Effector CD8-positive, alpha-beta T cell (primary cell): Measurements from ENCODE around the gene PCDHGA4.
"Not testable (repeated sequence)": the region's sequence is repeated elsewhere in the genome, so short reads cannot be mapped to it uniquely, and the experiment has no call there.

Source experiments
- DNase-seq: peaks from one replicate; lab custom pipeline; 2025; lab: John Stamatoyannopoulos, UW
- total RNA-seq, 4 experiments: gene quantifications; one replicate each; lab custom pipeline; 2026; lab: John Stamatoyannopoulos, UW

The PCDHGA4 gene
- total RNA-seq = 0 to 1.1 (median 0) reads per million in 4 experiments

- DNase-seq = no peak
Measured at GRCh38 chr5:141354900-141355469, at the start of gene PCDHGA4. Gene PCDHGA4, plus strand, starts transcription at chr5:141355021. Its CDS starts 87 bp downstream, at chr5:141355108.

DNA sequence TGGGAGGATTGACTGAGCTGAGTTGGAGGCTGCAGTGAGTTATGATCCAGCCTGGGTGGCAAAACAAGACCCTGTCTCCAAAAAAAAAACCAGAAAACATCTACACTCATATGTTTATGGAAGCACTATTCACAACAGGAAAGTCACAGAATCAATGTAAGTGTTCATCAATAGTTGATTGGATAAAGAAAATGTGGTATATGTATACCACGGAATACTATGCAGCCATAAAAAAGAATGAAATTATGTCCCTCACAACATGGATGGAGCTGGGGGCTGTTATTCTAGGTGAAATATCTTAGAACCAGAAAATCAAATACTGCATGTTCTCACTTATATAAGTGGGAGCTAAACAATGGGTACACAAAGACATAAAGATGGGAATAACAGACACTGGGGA lies 48.2 kb upstream of the PCDHGA4 start:
- DNase-seq = no peak

GRCh38 chr5:141313711-141314110 lies 41.1 kb upstream of the PCDHGA4 start:
- DNase-seq = no peak

- DNase-seq = not testable (repeated sequence)
Measured at GRCh38 chr5:141316963-141317362, 37.9 kb upstream of the PCDHGA4 start.

DNA sequence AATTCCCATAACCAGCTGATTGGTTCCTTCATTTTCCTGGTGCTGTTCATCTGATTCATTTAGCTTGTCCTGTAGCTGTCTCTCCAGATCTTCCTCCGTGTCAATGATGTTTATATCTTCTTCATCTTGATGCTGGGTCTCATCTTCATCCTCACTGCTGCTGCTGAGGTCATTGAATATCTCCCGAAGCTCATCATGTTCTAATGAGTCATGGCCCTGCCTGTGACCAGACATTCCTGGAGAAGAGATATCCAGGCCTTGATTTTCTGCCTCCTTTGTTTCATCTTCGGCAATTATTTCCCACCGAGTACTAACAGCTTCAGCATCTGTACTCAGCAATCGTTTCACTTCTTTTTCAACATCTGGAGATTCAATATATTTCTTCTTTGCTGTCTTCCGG lies 35.6 kb upstream of the PCDHGA4 start:
- DNase-seq = no peak

- no peak for DNase-seq
Measured at GRCh38 chr5:141319699-141320098, 35.1 kb upstream of the PCDHGA4 start.

DNA sequence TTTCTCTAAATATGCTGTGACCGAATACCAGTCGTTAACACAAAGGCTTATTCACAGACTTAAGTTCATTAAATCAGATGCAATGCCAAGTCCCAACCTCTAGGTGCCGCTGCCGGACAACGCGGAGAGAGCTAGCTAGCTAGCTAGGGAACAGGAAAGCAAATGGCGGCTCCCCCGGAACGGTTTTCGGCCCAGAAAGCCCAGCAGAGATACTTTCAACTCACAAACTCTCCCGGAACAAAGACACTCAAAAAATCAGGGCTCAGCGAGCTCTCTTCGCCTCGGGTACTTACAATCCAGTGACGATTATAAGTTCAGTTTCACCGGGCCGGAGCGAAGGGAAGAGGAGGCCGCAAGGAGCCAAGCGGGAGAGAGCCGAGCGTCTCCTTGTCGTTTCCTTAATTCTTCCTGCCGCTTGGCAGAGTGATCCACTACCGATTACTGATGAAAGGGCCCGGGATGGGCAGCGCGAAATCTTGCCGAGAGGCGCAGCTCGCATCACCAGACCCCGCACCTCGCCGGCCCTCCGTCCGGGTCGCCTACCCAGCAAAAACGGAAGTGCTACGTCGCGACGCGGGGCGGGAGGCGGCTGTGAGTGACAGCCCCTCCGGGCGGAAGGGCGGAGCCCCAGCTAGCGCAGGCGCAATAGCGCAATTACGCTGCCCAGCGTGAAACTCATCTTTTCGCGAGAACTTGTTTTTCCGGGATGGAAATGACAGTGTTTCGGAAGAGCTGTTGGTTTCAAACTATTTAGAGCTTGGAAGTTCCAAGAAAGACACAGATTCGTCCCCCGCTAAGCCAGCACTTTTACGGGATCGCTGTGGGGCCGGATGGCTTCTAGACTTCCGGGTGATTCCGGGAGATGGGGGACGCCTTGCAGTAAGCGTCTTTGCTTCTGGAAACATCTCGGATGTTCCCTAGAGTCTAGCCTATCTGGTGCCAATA lies 34.3 kb upstream of the PCDHGA4 start, which contains the start of gene TAF7:
TAF7 (minus strand) TSS at position 560 of the 945 bp plus-strand sequence. CDS start 740 bp downstream, outside the sequence.
- DNase-seq = peak; percentile 83

GRCh38 chr5:141322261-141322660 lies 32.6 kb upstream of the PCDHGA4 start:
- DNase-seq = no peak

DNA sequence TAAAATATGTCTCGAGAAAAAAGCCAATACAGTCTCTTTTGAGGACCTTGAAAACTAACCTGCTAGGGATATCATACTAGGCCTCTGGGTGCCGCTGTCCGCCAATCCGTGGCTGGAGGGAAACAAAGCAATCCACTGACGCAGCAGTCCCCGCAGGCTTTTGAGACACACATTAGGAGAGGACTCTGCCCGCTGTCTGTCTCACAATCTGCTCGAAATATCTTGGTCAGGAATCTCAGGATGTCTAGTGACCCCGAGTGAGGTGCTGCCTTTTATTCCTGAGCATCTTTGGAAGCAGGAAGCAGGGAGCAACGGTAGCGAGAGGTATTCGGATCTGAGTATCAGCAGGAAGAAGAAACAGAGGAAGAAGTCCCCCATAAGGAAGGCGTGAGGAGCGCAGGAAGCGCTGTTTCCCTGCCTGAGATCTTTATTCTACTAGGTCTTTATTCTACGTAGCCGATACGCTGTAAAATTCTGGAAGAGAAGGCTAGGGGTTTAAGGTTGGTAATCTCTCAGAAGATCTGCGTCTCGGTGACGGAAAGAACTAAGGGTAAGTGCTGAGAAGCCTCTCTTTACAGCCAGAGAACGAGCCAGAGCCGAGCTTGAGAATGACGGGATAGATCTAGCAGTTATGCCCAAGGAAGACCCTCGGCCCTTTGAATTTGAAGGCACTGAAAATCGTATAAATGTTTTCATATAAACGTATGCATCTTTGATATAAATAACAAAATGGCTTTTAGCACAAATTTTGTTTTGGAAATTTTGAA lies 28.6 kb upstream of the PCDHGA4 start:
- peak; percentile 52 for DNase-seq

DNA sequence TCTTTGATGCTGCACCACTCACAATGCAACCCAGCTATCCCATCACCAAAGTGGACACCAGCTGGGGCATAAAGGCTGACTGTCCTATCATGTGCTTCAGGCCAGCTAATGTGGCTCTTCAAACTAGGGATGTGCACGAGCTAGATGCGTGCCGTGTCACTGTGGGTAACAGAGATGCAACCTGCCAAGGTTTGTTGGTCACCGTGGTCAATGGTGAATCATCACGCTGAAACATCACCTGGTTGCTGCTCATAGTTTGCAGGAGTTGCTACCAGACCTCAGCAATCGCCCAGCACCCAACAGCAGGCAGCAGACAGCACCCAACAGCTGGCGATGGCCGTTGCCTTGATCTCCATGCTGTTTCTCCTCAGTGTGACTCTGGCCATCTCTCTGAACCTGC lies 26.6 kb upstream of the PCDHGA4 start:
- DNase-seq = no peak

GRCh38 chr5:141330299-141331080 lies 24.3 kb upstream of the PCDHGA4 start, which contains the start of gene PCDHGA1:
Gene PCDHGA1, plus strand, starts transcription at chr5:141330514.
- DNase-seq = no peak

DNA sequence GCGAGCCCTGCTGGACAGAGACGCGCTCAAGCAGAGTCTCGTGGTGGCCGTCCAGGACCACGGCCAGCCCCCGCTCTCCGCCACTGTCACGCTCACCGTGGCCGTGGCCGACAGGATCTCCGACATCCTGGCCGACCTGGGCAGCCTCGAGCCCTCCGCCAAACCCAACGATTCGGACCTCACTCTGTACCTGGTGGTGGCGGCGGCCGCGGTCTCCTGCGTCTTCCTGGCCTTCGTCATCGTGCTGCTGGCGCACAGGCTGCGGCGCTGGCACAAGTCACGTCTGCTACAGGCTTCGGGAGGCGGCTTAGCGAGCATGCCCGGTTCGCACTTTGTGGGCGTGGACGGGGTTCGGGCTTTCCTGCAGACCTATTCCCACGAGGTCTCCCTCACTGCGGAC lies 22.2 kb upstream of the PCDHGA4 start:
- not testable (repeated sequence) for DNase-seq

GRCh38 chr5:141338538-141339306 lies 16.1 kb upstream of the PCDHGA4 start, which contains the start of gene PCDHGA2:
Gene PCDHGA2, plus strand, starts transcription at chr5:141338760.
- DNase-seq = no peak

GRCh38 chr5:141340781-141341354 lies 14.0 kb upstream of the PCDHGA4 start:
- DNase-seq = not testable (repeated sequence)

DNA sequence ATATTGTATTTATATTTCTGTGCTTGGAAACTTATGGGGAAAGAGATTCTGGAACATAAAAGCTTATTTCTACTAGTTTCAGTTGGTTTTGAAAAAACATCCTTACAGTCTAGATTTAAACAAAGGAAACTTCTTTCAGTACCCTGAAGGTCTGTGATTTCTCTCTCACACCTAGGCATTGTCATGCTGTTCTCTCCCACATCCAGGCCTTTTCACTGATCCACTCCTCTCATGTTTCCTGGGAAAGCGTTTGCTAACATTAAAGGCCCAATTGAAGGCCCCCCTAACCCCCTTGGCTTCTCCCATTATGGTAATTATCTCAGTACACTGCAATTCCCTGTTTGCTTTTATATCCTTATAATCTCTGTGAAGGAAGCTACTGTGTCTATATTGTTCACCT lies 12.0 kb upstream of the PCDHGA4 start:
- no peak for DNase-seq

DNA sequence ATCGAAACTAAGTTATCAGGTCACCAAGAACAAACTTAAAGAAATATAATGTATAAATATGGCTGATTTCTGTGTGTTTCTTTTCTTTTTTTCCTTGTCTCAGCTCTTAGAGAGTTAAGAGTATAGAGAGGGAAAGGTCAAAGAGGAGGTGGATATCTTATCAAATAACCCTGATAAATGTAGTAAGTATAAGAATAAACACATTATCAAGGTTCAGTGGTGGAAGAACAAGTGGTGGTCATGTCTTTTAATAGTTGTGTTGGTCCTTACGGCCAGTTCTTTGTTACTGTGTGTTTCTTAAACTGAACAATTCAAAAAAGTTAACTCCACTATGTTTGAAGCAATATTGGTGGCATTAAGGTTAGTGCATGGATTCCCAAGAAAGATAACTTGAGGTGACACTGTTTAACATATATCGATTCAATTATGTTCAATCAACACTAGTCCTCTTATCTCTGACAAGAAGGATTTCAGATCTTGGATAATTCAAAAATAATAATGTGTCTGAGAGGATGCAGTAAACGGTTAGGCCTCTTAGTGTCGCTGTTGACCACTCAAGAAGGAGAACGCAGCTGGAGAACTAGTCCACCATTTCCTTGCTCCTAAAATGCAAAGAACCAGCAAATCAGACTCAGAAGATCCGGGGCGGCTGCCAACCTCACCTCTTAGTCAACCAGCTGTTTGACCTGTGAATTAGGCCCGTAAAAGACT lies 11.4 kb upstream of the PCDHGA4 start, which contains the start of gene PCDHGA3:
PCDHGA3 (plus strand) TSS at position 588 of the 711 bp plus-strand sequence. CDS start 205 bp downstream, outside the sequence.
- no peak for DNase-seq

- no peak for DNase-seq
Measured at GRCh38 chr5:141343953-141344463, 10.8 kb upstream of the PCDHGA4 start.

DNA sequence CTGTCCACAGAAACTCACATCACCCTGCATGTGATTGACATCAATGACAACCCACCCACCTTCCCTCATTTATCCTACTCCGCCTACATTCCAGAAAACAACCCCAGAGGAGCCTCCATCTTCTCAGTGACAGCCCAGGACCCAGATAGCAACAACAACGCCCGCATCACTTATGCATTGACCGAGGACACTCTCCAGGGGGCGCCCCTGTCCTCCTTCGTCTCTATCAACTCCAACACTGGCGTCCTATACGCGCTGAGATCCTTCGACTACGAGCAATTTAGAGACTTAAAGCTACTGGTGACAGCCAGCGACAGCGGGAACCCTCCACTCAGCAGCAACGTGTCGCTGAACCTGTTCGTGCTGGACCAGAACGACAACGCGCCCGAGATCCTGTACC lies 9.5 kb upstream of the PCDHGA4 start:
- DNase-seq = no peak

DNA sequence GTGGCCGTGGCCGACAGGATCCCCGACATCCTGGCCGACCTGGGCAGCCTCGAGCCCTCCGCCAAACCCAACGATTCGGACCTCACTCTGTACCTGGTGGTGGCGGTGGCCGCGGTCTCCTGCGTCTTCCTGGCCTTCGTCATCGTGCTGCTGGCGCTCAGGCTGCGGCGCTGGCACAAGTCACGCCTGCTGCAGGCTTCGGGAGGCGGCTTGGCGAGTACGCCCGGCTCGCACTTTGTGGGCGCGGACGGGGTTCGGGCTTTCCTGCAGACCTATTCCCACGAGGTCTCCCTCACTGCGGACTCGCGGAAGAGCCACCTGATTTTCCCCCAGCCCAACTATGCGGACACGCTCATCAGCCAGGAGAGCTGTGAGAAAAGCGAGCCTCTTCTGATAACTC lies 8.8 kb upstream of the PCDHGA4 start:
- not testable (repeated sequence) for DNase-seq
